Measurements from ENCODE around the gene FAM110C. TPM values are rescaled to one million over a fixed set of nuclear protein-coding genes. Genes with fewer than 3 reads are reported as not detected.
"Not testable (repeated sequence)": the region's sequence is repeated elsewhere in the genome, so short reads cannot be mapped to it uniquely, and the experiment has no call there.

FAM110C gene
- total RNA-seq, result 1 to 10 TPM; 5.3 to 6.2 TPM
- long read RNA-seq, partial matches to known transcripts, result 0 of 4 reads
- long read RNA-seq, other reads (novel, unspliced or antisense), result 0 of 4 reads

GRCh38 chr2:46471-47345 lies at the start of gene FAM110C:
FAM110C (minus strand) TSS chr2:46505; CDS start chr2:46385, 120 bp downstream.
- peak; percentile 88 to 90 for ATAC-seq

GRCh38 chr2:92326-92725 lies 46.0 kb upstream of the FAM110C start:
- DNase-seq (no peak), ATAC-seq (no peak)
- intact Hi-C loops (cut with DNase I), result no loop called here

More at GRCh38 chr2:46471-47345, at the start of gene FAM110C:
- DNase-seq, result peak; percentile 68
- intact Hi-C loops (cut with DNase I), result no loop called here

GRCh38 chr2:90645-91312 lies 44.5 kb upstream of the FAM110C start:
- peak; percentile 28 for DNase-seq
- peak; percentile 70 to 80 for ATAC-seq
- intact Hi-C loops (cut with DNase I), result no loop called here

- no peak for ATAC-seq
- intact Hi-C loops (cut with DNase I), result no loop called here
- DNase-seq, result no peak
Observed at GRCh38 chr2:85761-86160, 39.5 kb upstream of the FAM110C start.

- intact Hi-C loops (cut with DNase I), result no loop called here
- ATAC-seq (no peak), DNase-seq (no peak)
Observed at GRCh38 chr2:84121-84520, 37.8 kb upstream of the FAM110C start.

GRCh38 chr2:80971-81736 lies 34.8 kb upstream of the FAM110C start:
- no peak for ATAC-seq
- intact Hi-C loops (cut with DNase I), result no loop called here
- no peak for DNase-seq

- intact Hi-C loops (cut with DNase I), result no loop called here
- DNase-seq, result no peak
- ATAC-seq, result no peak
Observed at GRCh38 chr2:80378-80777, 34.1 kb upstream of the FAM110C start.

- intact Hi-C loops (cut with DNase I), result no loop called here
- ATAC-seq, result peak in 1 of 2 donors; percentile 54
- no peak for DNase-seq
Observed at GRCh38 chr2:71309-72035, 25.2 kb upstream of the FAM110C start.

- DNase-seq (no peak), ATAC-seq (no peak)
- intact Hi-C loops (cut with DNase I), result no loop called here
Observed at GRCh38 chr2:69366-70344, 23.4 kb upstream of the FAM110C start.

GRCh38 chr2:68637-69036 lies 22.3 kb upstream of the FAM110C start:
- DNase-seq; intact Hi-C loops (cut with DNase I); ATAC-seq: not testable (repeated sequence)

- DNase-seq, result no peak
- intact Hi-C loops (cut with DNase I), result no loop called here
- ATAC-seq, result no peak
Observed at GRCh38 chr2:66853-67252, 20.5 kb upstream of the FAM110C start.

GRCh38 chr2:65121-65520 lies 18.8 kb upstream of the FAM110C start:
- no peak for ATAC-seq
- no peak for DNase-seq
- intact Hi-C loops (cut with DNase I), result no loop called here

GRCh38 chr2:55587-56448 lies 9.5 kb upstream of the FAM110C start:
- intact Hi-C loops (cut with DNase I), result no loop called here
- ATAC-seq (peak in 1 of 2 donors; percentile 43), DNase-seq (no peak)

GRCh38 chr2:51613-52012 lies 5.3 kb upstream of the FAM110C start:
- DNase-seq, result no peak
- no peak for ATAC-seq
- intact Hi-C loops (cut with DNase I), result no loop called here

- intact Hi-C loops (cut with DNase I), result no loop called here
- peak in 1 of 2 donors; percentile 3 for ATAC-seq
Observed at GRCh38 chr2:47737-48136, 1.4 kb upstream of the FAM110C start.

GRCh38 chr2:47346-47725 lies 1.0 kb upstream of the FAM110C start:
- DNase-seq, result no peak
- intact Hi-C loops (cut with DNase I), result no loop called here
- ATAC-seq, result no peak

More at GRCh38 chr2:47737-48136, 1.4 kb upstream of the FAM110C start:
- DNase-seq, result no peak

- intact Hi-C loops (cut with DNase I), result no loop called here
- ATAC-seq, result peak; percentile 9 to 20
Observed at GRCh38 chr2:46131-46470, 204 bp downstream of the FAM110C start.

More at GRCh38 chr2:46131-46470, 204 bp downstream of the FAM110C start:
- no peak for DNase-seq
